H9 (cell line): ENCODE results near the gene OR8G5. TPM values are rescaled to one million over a fixed set of nuclear protein-coding genes. Genes with fewer than 3 reads are reported as not detected.

Experiments used
- DNase-seq: peaks from one replicate; pipeline ENCODE4 v3.0.0-alpha.2; 2017
- H2AFZ ChIP-seq: one replicate; pipeline ENCODE4 v1.6.1; 2013; ENCODE audit warnings: mild to moderate bottlenecking, low read length, control low read depth, moderate library complexity
- H2AK5ac ChIP-seq: 2 replicates; pipeline ENCODE4 v1.6.1; 2013; ENCODE audit warnings: low read length, control low read depth, mixed read lengths; ENCODE audit not compliant: insufficient read length
- H2BK120ac ChIP-seq: one replicate; pipeline ENCODE4 v1.6.1; 2013; ENCODE audit warnings: low read depth, mild to moderate bottlenecking, low read length, control low read depth, inconsistent platforms; ENCODE audit not compliant: poor library complexity, severe bottlenecking
- H2BK12ac ChIP-seq: 2 replicates; pipeline ENCODE4 v1.6.1; 2013; ENCODE audit warnings: low read length, control low read depth, mixed read lengths, low read depth; ENCODE audit not compliant: insufficient read length
- H2BK15ac ChIP-seq: 2 replicates; pipeline ENCODE4 v1.6.1; 2013; ENCODE audit warnings: low read depth, low read length, control low read depth
- H2BK20ac ChIP-seq: one replicate; pipeline ENCODE4 v1.6.1; 2013; ENCODE audit warnings: low read depth, mild to moderate bottlenecking, low read length, control low read depth, inconsistent platforms; ENCODE audit not compliant: poor library complexity, severe bottlenecking
- H2BK5ac ChIP-seq: 2 replicates; pipeline ENCODE4 v1.6.1; 2013; ENCODE audit warnings: low read length, control low read depth, mixed read lengths; ENCODE audit not compliant: insufficient read length
- H3K14ac ChIP-seq: 2 replicates; pipeline ENCODE4 v1.6.1; 2013; ENCODE audit warnings: low read length, control low read depth; ENCODE audit not compliant: insufficient read depth
- H3K18ac ChIP-seq: 2 replicates; pipeline ENCODE4 v1.6.1; 2013; ENCODE audit warnings: low read depth, mild to moderate bottlenecking, mixed read lengths, low read length, control low read depth; ENCODE audit not compliant: insufficient read length
- H3K23ac ChIP-seq: 2 replicates; pipeline ENCODE4 v1.6.1; 2013; ENCODE audit warnings: low read length, control low read depth, mixed read lengths, low read depth; ENCODE audit not compliant: insufficient read length
- H3K23me2 ChIP-seq: 2 replicates; pipeline ENCODE4 v1.6.1; 2013; ENCODE audit warnings: low read depth, mild to moderate bottlenecking, mixed read lengths, low read length, control low read depth; ENCODE audit not compliant: insufficient read length, poor library complexity, severe bottlenecking
- H3K27ac ChIP-seq: 2 replicates; pipeline ENCODE4 v1.5.1; 2013; ENCODE audit warnings: low read length, control low read depth, mixed read lengths, low read depth; ENCODE audit not compliant: insufficient read length
- H3K27me3 ChIP-seq: 2 replicates; pipeline ENCODE4 v1.6.1; 2013; ENCODE audit warnings: low read length, control low read depth, inconsistent platforms; ENCODE audit not compliant: insufficient read depth
- H3K4ac ChIP-seq: 2 replicates; pipeline ENCODE4 v1.6.1; 2013; ENCODE audit warnings: low read depth, mild to moderate bottlenecking, control low read depth, inconsistent platforms, low read length, moderate library complexity
- H3K4me1 ChIP-seq: 2 replicates; pipeline ENCODE4 v1.6.1; 2013; ENCODE audit warnings: low read length, control low read depth, inconsistent platforms; ENCODE audit not compliant: insufficient read depth
- H3K4me2 ChIP-seq: 2 replicates; pipeline ENCODE4 v1.6.1; 2013; ENCODE audit warnings: low read length, control low read depth, mixed read lengths; ENCODE audit not compliant: insufficient read length, insufficient read depth
- H3K56ac ChIP-seq: 2 replicates; pipeline ENCODE4 v1.6.1; 2013; ENCODE audit warnings: low read depth, mild to moderate bottlenecking, mixed read lengths, low read length, control low read depth; ENCODE audit not compliant: insufficient read length
- H3K79me1 ChIP-seq: 2 replicates; pipeline ENCODE4 v1.6.1; 2013; ENCODE audit warnings: low read depth, mild to moderate bottlenecking, moderate library complexity, low read length, control low read depth, inconsistent platforms; ENCODE audit not compliant: insufficient read depth, poor library complexity, severe bottlenecking
- H3K79me2 ChIP-seq: 2 replicates; pipeline ENCODE4 v1.6.1; 2013; ENCODE audit warnings: low read length, control low read depth, inconsistent platforms; ENCODE audit not compliant: insufficient read depth
- H3K9ac ChIP-seq: 2 replicates; pipeline ENCODE4 v1.6.1; 2013; ENCODE audit warnings: low read length, control low read depth, mixed read lengths; ENCODE audit not compliant: insufficient read length; ENCODE audit errors: extremely low read depth
- H3K9me3 ChIP-seq: one replicate; pipeline ENCODE4 v1.6.1; 2013; ENCODE audit warnings: low read depth, low read length, inconsistent platforms; ENCODE audit not compliant: control insufficient read depth
- H3T11ph ChIP-seq: one replicate; pipeline ENCODE4 v1.6.1; 2013; ENCODE audit warnings: mild to moderate bottlenecking, low read length, control low read depth, inconsistent platforms
- H4K20me1 ChIP-seq: one replicate; pipeline ENCODE4 v1.6.1; 2013; ENCODE audit not compliant: control insufficient read depth, insufficient read length, insufficient read depth
- H4K5ac ChIP-seq: 2 replicates; pipeline ENCODE4 v1.6.1; 2013; ENCODE audit warnings: low read depth, mild to moderate bottlenecking, mixed read lengths, low read length, control low read depth; ENCODE audit not compliant: insufficient read length
- H4K8ac ChIP-seq: replicated peaks from 2 replicates; pipeline ENCODE4 v1.6.1; 2013; ENCODE audit warnings: low read length, control low read depth, mixed read lengths, low read depth; ENCODE audit not compliant: insufficient read length
- H4K91ac ChIP-seq: 2 replicates; pipeline ENCODE4 v1.6.1; 2013; ENCODE audit warnings: low read depth, mild to moderate bottlenecking, moderate library complexity, mixed read lengths, low read length, control low read depth; ENCODE audit not compliant: insufficient read length
- H3K27ac Mint-ChIP-seq, 3 experiments: 2 replicates in 2 of 3; 3 replicates in 1 of 3; pipeline ENCODE4 v1.8.0; 2020 to 2021; ENCODE audit warnings: mixed read lengths in 3 of 3, mild to moderate bottlenecking in 1 of 3, moderate library complexity in 1 of 3
- H3K27me3 Mint-ChIP-seq: 2 replicates; pipeline ENCODE4 v1.8.0; 2021; ENCODE audit warnings: low read depth, mild to moderate bottlenecking, moderate library complexity, mixed read lengths
- H3K36me3 Mint-ChIP-seq, 3 experiments: 2 replicates in 2 of 3; 3 replicates in 1 of 3; pipeline ENCODE4 v1.8.0; 2020 to 2021; ENCODE audit warnings: low read depth in 3 of 3, mixed read lengths in 3 of 3; ENCODE audit not compliant: insufficient read depth in 1 of 3
- H3K4me1 Mint-ChIP-seq, 2 experiments: 2 replicates each; pipeline ENCODE4 v1.8.0; 2020; ENCODE audit warnings: mixed read lengths in 2 of 2
- H3K4me3 Mint-ChIP-seq, 2 experiments: 2 replicates in 1 of 2; 3 replicates in 1 of 2; pipeline ENCODE4 v1.8.0; 2020 to 2021; ENCODE audit warnings: mild to moderate bottlenecking in 2 of 2, mixed read lengths in 2 of 2, moderate library complexity in 1 of 2
- H3K9me3 Mint-ChIP-seq, 2 experiments: 2 replicates in 1 of 2; 3 replicates in 1 of 2; pipeline ENCODE4 v1.8.0; 2020; ENCODE audit warnings: mild to moderate bottlenecking in 2 of 2, mixed read lengths in 2 of 2, moderate library complexity in 1 of 2
- CTCF ChIP-seq: fragments of 200-600 bp; sonication (generic); conservative IDR thresholded peaks from 3 replicates; pipeline ENCODE4 v1.8.0; 2021; ENCODE audit warnings: antibody characterized with exemption, mild to moderate bottlenecking
- WGBS: extraction: QIAGEN DNeasy Blood & Tissue Kit; methylation state at CpG from one replicate; pipeline ENCODE4 v1.1.7; 2013; ENCODE audit warnings: missing lambda C conversion rate, low lambda C conversion rate, mixed read lengths; ENCODE audit not compliant: insufficient read length; ENCODE audit errors: extremely low coverage; 5-methylcytosine and 5-hydroxymethylcytosine counted together
- total RNA-seq: library from RNA; stranded (reverse); gene quantifications from 2 replicates; pipeline ENCODE4 v1.2.1, GENCODE V29; 2021

OR8G5 gene
- total RNA-seq, 1 experiment from 2014 or later, result not detected

GRCh38 chr11:124315052-124315451, 58.9 kb downstream of the OR8G5 start:
- Histone ChIP-seq H3K4me1 (no peaks in the 10 kb centered on the region), H2BK120ac (no peak overlapping the region), H2BK20ac (no peak overlapping the region), H4K5ac (no peak overlapping the region), H3K4ac (no peak overlapping the region), H3K79me2 (no peaks in the 10 kb centered on the region), H2AFZ (no peak overlapping the region), H3K27me3 (no peaks in the 10 kb centered on the region), H3K27ac (no peak overlapping the region), H2BK15ac (no peak overlapping the region), H3K23ac (no peak overlapping the region), H4K91ac (no peak overlapping the region), H3K23me2 (no peaks in the 10 kb centered on the region), H3K79me1 (no peaks in the 10 kb centered on the region), H4K8ac (no peak overlapping the region), H3K18ac (no peak overlapping the region), H2AK5ac (no peak overlapping the region), H4K20me1 (no peaks in the 10 kb centered on the region), H2BK5ac (no peak overlapping the region), H3K56ac (no peak overlapping the region), H3K4me2 (no peak overlapping the region), H3K14ac (no peak overlapping the region), H3K9me3 (no peaks in the 10 kb centered on the region), H3T11ph (no peak overlapping the region), H2BK12ac (no peak overlapping the region), H3K9ac (no peak overlapping the region)
- no peak overlapping the region for H3K4me3 Mint-ChIP-seq
- no peaks in the 10 kb centered on the region for H3K4me1 Mint-ChIP-seq
- no peak overlapping the region; a peak in 1 of 7 replicates for H3K27ac Mint-ChIP-seq
- H3K36me3 Mint-ChIP-seq, result no peaks in the 10 kb centered on the region
- TF ChIP-seq CTCF, result no peak
- peaks cover 3% of the 10 kb centered on the region for H3K27me3 Mint-ChIP-seq
- no peaks in the 10 kb centered on the region for H3K9me3 Mint-ChIP-seq
- WGBS, result no CpG with 5 or more reads among the region's 3 CpGs
- no peak for DNase-seq

Other genes with a start within 250 kb of the OR8G5 start
- gene OR10G4, start 243.4 kb upstream of the OR8G5 start, total RNA-seq, result 0.07 TPM in 1 of 2 replicates, not detected in the other
- not detected in 2 replicates for gene OR10G9, start 233.4 kb upstream of the OR8G5 start, total RNA-seq
- not detected in 2 replicates for gene OR10G8, start 229.6 kb upstream of the OR8G5 start, total RNA-seq
- not detected in 2 replicates for gene OR10G7, start 215.1 kb upstream of the OR8G5 start, total RNA-seq
- 15.6 and 16.5 TPM in 2 replicates for gene VWA5A, start 140.9 kb upstream of the OR8G5 start, total RNA-seq
- gene OR10D3, start 73.0 kb upstream of the OR8G5 start, total RNA-seq, result not detected in 2 replicates
- not detected in 2 replicates for gene OR8G1, start 15.3 kb upstream of the OR8G5 start, total RNA-seq
- not detected in 2 replicates for gene OR8D1, start 57.6 kb downstream of the OR8G5 start, total RNA-seq
- not detected in 2 replicates for gene OR8D2, start 63.8 kb downstream of the OR8G5 start, total RNA-seq
- not detected in 2 replicates for gene OR8B2, start 128.1 kb downstream of the OR8G5 start, total RNA-seq
- not detected in 2 replicates for gene OR8B3, start 142.6 kb downstream of the OR8G5 start, total RNA-seq
- gene OR8B4, start 168.5 kb downstream of the OR8G5 start, total RNA-seq, result not detected in 2 replicates
- not detected in 2 replicates for gene OR8B8, start 189.3 kb downstream of the OR8G5 start, total RNA-seq